SIG-M5 treated with dmso at 0.1 percent for 504 hours (cell line): Measurements from ENCODE around the gene ASGR2.

Experiments used
- DNase-seq: peaks from one replicate; lab custom pipeline; 2025; ENCODE audit not compliant: unreplicated experiment; lab: John Stamatoyannopoulos, UW

ASGR2 gene

GRCh38 chr17:7064261-7064660, 50.4 kb downstream of the ASGR2 start:
- no peak for DNase-seq

DNA sequence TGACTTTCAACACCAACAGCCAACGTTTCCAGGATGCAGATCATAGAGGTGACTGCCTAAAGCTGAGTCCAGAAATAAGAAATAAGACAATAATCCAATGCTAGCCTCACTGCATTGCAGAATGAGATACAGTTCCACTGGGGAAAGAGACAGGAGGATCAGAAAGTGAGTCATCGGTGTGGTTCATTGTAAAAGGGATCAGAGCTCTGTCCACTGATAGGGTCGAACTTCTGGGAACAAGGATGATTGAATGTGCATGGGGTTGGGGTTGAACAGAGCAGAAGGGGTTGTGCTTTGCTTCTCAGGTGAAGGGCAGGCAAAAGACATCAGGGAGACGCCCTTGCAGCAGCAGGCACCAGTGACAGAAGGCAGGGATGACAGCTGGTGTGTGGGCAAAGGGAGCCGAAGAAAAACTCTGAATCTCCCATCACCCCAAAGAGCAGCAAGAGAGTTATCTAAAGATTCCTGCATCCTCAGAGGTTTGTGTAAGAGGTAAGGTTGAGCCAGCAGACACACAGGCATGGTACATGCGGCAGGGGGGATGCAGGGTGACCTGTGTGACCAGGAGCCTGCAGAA, 51.0 kb downstream of the ASGR2 start:
- no peak for DNase-seq

- DNase-seq: no peak
Observed at GRCh38 chr17:7060165-7060891, 54.3 kb downstream of the ASGR2 start.

DNA sequence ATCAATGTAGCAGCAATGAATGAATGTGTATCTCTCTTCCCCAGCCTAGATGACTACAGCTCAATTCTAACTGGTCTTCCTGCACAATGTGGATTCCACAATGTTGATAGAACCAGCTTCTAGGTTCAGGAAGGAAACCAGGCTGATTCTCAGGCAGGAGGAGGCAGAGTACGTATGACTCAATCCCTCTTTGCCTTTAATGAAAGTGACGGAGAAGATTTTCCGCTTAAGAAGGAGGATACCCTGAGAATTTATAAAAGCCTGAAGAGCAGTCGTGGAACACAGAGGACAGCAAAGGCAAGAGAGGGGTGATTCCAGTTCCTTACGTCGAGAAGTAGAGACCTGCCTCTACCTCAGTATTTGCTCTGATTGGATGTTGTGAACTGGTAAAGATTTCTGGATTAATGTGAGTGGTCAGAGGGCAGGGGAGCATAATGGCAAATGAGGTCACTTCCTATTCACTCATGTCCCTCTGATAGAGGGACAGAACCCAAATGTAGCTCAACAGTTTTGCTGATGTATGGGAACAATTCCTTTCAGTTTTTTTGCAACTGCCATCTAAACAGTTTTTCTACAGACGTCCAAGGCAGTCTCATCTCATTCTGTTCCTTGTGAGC, 55.7 kb downstream of the ASGR2 start:
- no peak for DNase-seq

GRCh38 chr17:7056386-7056785, 58.2 kb downstream of the ASGR2 start:
- no peak for DNase-seq
